GM21619 (cell line): Measurements from ENCODE around the gene PISD.

Source experiments
- ATAC-seq: cut with Tn5 transposase; IDR thresholded peaks from one replicate; pipeline ENCODE4 v1.9.1; 2021; ENCODE audit not compliant: unreplicated experiment

PISD gene

DNA sequence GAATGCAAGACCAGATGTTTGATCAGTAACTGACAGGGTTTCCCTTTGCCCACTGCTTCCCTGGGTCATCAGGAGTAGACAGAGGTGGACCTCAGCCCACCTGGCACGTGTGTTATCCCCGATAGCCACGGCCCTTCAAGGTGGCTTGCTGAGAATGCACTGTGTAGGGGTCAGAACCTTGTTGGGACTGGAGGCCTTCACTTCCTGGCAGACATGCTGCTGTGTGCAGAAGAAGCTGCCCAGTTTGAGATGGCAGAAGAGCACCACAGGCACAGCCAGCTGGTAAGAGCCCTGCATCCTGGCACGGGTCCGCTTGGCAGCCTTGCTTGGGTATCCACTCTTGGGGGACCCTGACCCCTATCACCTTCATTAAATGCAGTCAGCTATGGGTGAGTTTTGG, 83.8 kb downstream of the PISD start:
- ATAC-seq: no peak

DNA sequence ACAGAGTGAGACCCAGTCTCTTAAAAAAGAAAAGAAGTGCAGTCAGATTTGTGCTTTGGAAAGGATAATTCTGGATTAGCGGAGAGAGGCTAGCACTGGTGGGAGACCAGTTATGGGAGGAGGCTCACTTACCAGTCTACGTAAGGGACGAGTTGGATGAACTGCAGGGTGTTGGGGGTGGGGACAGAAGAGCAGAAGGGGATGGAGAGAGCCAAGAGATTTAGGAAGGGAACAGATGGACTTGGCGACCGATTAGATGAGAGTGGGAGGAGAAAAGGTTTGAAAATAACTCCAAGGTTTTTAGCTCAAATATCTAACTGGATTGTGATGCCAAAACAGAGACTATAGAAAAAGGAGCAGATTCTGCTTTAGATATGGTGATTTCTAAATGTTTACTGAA, 84.3 kb downstream of the PISD start:
- ATAC-seq: no peak

DNA sequence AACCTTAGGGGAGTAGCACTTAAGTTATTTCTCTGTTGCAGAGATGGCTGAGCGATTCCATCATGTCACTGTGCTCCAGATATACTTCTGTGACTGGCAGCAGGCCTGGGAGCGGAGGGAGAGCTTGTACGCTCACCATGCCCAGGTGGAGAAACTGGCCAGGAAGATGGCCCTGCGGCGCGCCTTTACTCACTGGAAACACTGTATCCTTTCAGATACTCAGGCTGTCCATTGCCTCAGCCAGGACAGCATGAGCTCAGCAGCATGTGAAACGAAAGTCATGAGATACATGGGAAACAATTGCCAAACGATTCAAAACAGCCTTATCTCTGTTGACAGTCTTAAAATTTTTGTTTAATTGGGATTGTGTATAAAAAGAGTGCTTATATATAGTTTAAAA, 86.8 kb downstream of the PISD start:
- ATAC-seq: no peak

DNA sequence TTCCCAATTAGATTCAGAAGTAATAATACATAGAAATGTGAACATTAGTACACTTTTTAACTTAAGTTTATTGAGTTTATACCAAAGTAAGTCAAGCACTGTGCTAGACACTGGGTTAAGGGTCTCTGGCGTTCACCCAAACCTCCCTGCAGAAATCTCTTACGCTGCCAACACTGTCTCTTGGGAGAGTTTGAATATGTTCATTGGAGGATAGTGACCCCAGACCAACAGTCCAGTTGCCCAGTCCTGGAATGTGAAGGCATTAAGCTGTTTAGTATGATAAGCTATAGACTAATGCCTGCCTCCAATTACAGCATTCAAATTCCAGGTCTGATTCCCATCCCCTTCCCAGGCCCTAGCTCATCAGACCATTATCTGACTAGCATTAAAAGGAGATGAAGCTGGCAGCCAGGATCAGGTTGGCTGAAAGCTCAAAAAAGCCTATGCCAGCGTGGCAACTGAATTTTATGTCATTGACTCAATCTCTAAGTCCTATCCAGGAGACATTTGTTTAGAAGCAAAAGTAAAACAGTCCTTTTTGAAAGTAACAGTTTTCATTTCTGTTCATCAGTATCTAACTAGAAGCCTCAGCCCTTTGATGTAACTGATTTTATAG, 87.9 kb downstream of the PISD start:
- ATAC-seq: no peak

DNA sequence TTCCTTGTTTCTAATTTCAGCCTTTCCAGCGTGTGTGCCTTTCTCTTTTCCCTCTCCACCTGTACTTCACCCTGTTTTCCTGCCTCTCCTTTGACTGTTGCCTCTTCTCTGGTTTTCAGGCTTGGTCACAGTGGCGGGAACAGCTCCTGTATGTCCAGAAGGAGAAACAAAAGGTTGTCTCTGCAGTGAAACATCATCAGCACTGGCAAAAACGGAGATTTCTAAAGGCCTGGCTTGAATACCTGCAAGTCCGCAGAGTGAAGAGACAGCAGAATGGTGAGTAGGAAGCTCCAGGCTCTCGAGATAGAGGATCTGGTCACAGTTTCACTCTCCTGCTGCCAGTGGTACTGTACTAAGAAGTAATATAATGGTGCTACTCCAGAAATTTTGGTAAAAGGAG, 89.1 kb downstream of the PISD start:
- ATAC-seq: no peak

DNA sequence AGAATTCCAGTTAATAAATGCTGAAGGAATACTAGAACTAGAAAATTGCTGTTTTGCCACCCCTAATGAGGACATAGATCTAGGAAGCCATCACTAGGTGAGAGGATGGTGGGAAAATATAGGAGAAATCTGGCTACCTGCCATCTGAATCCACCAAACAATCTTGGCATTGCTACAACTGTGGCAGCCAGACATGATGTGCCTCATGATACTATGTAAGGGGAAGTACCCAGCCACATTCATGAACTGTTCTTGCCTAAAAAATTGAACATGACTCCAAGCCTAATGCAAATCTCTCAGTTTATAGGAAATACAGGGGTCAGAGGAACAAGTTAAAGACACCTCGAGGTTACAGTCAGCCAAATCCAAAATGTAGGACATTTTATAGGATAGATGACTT, 92.9 kb downstream of the PISD start:
- ATAC-seq: no peak
